ENCODE data around the gene DMRTC2.
"Not testable (repeated sequence)": the region's sequence is repeated elsewhere in the genome, so short reads cannot be mapped to it uniquely, and the experiment has no call there.

The DMRTC2 gene

GRCh38 chr19:41871573-41872383 is 26.9 kb downstream of the DMRTC2 start:
- DNase-seq, result no peak

DNA sequence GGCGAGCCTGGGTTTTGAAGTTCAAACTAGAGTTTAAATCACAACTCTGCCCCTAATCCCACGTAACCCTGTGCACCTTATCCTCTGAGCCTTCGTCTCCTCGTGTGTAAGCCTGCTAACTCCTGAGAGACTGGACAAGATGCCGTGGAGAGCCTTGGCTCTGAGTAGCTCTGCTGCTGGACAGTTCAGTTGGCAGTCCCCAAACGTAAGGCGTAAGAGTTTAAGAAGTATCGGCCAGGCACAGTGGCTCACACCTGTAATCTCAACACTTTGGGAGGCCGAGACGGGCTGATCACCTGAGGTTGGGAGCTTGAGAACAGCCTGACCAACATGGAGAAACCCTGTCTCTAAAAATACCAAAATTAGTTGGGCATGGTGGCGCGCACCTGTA is 27.5 kb downstream of the DMRTC2 start:
- DNase-seq, result no peak

DNA sequence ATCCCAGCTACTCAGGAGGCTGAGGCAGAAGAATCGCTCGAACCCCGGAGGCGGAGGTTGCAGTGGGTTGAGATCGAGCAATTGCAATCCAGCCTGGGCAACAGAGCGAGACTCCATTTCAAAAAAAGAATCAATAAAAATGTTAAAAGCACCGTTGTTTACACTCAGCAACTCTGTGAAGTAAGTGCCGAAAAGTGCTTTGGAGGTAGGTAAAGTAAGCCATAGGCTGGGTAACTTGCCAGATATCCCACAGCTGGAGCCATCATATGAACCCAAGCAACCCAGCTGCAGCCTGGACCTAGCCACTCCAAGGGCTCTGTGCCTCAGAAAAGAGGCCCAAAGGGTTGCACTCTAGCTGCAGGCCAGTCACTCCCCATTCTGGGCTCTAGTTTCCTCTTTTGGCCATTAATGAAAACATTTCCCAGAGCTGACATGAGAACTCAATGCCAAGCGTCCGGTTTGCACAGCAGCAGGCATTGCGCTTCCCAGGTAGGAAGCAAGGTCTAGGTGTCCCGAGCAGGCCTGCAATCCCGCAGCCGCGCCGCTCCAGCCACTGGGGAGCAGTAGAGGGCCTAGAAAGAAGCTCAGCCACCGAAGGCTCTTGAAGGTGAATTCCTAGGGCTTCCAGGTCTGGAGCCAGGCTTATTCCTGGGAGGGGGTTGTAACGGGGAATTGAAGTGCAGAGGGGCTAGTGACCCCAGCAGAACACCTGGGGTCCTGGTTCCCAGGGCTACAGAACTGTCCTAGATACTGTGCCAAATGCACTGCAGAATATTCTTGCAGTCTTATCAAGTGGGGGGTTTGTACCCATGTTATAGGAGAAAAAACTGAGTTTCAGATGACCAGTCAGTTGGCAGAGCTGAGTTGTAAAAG is 28.2 kb downstream of the DMRTC2 start:
- no peak for DNase-seq

GRCh38 chr19:41875973-41876372 is 31.1 kb downstream of the DMRTC2 start:
- DNase-seq, result not testable (repeated sequence)

- DNase-seq, result no peak
Measured at GRCh38 chr19:41876847-41877832, 32.3 kb downstream of the DMRTC2 start, which contains the start of gene CD79A. Gene CD79A, plus strand, starts transcription at chr19:41877279. Its CDS starts 26 bp downstream, at chr19:41877305.

DNA sequence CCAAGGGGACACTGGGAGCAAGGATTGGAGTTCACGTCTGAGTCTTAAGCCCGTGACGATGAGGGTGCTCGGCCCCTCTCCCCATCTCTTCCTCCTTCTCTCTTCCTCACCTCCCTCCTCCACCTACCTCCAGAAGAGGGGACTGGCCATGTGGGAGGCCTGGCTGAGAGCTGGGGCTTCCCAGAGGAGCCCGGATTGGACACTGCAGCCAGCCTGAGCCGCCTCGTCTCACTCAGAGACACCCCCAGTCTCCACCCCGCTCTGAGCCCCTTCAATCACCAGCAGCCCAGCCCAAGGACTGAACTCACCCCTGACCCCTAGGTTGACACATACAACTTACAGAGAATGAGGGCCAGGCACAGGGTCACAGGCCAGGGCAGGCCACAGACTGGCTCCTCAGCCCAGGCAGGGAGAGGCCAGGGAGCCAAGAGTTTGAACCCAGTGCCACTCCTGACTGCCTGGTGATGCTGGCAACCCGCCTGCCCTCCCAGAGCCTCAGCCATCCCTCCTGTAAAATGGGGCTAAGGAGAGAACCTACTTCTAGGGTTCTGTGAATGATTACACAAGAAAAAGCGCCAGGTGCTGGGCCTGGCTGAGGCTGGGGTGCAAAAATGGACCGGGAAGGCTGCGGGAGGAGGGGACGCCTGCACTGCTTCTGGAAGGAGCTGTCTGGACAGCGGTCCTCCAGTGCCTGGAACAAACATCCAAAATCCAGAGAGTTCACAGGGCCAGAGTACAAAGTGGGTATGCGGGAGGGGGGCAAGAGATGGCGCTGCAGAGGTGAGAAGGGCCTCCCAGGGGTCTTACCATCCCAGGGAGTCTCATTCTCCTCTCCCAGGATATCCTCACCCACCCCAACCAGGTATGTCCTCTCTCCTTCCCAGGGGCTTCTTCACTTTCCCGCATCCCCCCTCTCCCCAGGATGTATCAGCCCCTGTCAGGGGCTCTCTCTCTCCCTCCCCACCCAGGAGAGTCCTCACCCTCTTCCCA is 33.4 kb downstream of the DMRTC2 start:
- no peak for DNase-seq

GRCh38 chr19:41879080-41879479 is 34.2 kb downstream of the DMRTC2 start:
- DNase-seq, result no peak

GRCh38 chr19:41879670-41880328 is 35.0 kb downstream of the DMRTC2 start:
- DNase-seq, result no peak

- no peak for DNase-seq
Measured at GRCh38 chr19:41880329-41880708, 35.5 kb downstream of the DMRTC2 start.

GRCh38 chr19:41882568-41883462 is 38.0 kb downstream of the DMRTC2 start, which contains the start of gene ARHGEF1:
Gene ARHGEF1, plus strand, starts transcription at chr19:41883184. Its CDS starts 4,899 bp downstream, at chr19:41888083.
- no peak for DNase-seq

- no peak for DNase-seq
Measured at GRCh38 chr19:41883463-41883820, 38.6 kb downstream of the DMRTC2 start.

- peak; percentile 83 for DNase-seq
Measured at GRCh38 chr19:41883821-41884733, 39.2 kb downstream of the DMRTC2 start.

GRCh38 chr19:41886761-41887710 is 42.2 kb downstream of the DMRTC2 start:
- no peak for DNase-seq

GRCh38 chr19:41887711-41888382 is 43.0 kb downstream of the DMRTC2 start:
- no peak for DNase-seq

DNA sequence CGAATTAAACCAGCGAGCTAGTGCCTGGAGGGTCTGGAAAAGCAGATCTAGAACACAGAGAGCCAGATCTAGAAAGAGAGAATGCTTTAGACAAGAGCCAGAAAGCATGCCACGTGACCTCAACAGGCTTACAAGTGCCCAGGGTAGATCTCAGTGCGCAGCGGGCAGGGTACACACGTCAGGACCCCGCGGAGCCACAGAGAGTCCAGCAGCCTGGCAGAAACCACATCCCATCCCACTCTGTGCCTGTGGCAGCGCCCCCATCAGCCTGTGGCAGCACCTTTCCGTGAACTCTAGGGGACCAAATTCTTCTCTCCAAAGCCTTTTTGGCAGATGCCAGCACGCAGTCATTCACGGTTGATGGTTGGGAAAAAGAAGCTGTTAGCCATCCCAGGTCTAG is 44.1 kb downstream of the DMRTC2 start:
- DNase-seq, result no peak

GRCh38 chr19:41889896-41890295 is 45.1 kb downstream of the DMRTC2 start:
- no peak for DNase-seq

- no peak for DNase-seq
Measured at GRCh38 chr19:41890936-41891335, 46.1 kb downstream of the DMRTC2 start.
